Peyer's patch (tissue), 4 donors: ENCODE measurements around the gene RNF224. TPM values are rescaled to one million over a fixed set of nuclear protein-coding genes. Genes with fewer than 3 reads are reported as not detected.
A peak's percentile ranks its signal among the peaks of the same experiment; 100 is the strongest.

Experiments used
- DNase-seq, 3 donors: peaks; one replicate each; pipeline ENCODE4 v3.0.0-alpha.2; 2017 to 2019
- H3K27ac ChIP-seq, 4 donors: fragments of 200-600 bp; sonication (generic); one replicate each; pipeline ENCODE4 v1.5.1; 2016 to 2019
- H3K27me3 ChIP-seq, 2 donors: fragments of 200-600 bp; sonication (generic); one replicate each; pipeline ENCODE4 v1.5.1; 2019
- H3K36me3 ChIP-seq, 3 donors: fragments of 200-600 bp; sonication (generic); one replicate each; pipeline ENCODE4 v1.5.1; 2016 to 2019
- H3K4me1 ChIP-seq, 4 donors: fragments of 200-600 bp; sonication (generic); one replicate each; pipeline ENCODE4 v1.5.1; 2016 to 2019
- H3K4me3 ChIP-seq, 4 donors: fragments of 200-600 bp; sonication (generic); 1 replicate in 3 of 4; 2 replicates in 1 of 4; pipeline ENCODE4 v1.5.1; 2016 to 2019; ENCODE audit warnings: mild to moderate bottlenecking in 1 of 4
- H3K9me3 ChIP-seq, 4 donors: fragments of 200-600 bp; sonication (generic); one replicate each; pipeline ENCODE4 v1.5.1; 2016 to 2019; ENCODE audit warnings: mild to moderate bottlenecking in 1 of 4
- CTCF ChIP-seq, 6 experiments: fragments of 450-650 bp in 4 of 6; fragments of 200-600 bp in 2 of 6; sonication (generic) in 1 of 6; IDR thresholded peaks; one replicate each; pipeline ENCODE4 v1.5.1; 2017 to 2019; ENCODE audit warnings: antibody characterized with exemption in 6 of 6, mild to moderate bottlenecking in 3 of 6, moderate library complexity in 1 of 6
- POLR2A ChIP-seq, 2 donors: fragments of 450-650 bp; IDR thresholded peaks; one replicate each; pipeline ENCODE4 v1.5.1; 2017; ENCODE audit warnings: antibody characterized with exemption in 2 of 2, mild to moderate bottlenecking in 2 of 2, moderate library complexity in 2 of 2
- total RNA-seq, 4 donors: library from RNA; depleted of rRNA; stranded (reverse); fragments of >200 nt; gene quantifications; one replicate each; pipeline ENCODE4 v1.1.0, GENCODE V29; 2016

The RNF224 gene
- total RNA-seq, 4 donors from 2014 or later, result not detected

GRCh38 chr9:137190315-137190856 lies 36.9 kb upstream of the RNF224 start:
- H3K36me3 ChIP-seq, result peaks cover 0 to 46% (median 0%) of the 10 kb centered on the region in 3 donors
- no peaks in the 10 kb centered on the region for H3K27me3 ChIP-seq
- H3K4me3 ChIP-seq, result peak overlapping the region in 2 of 4 donors; percentile 79 to 98
- H3K27ac ChIP-seq, result peak overlapping the region in 3 of 4 donors; percentile 94 to 97 (median 97)
- TF ChIP-seq POLR2A (IDR thresholded peaks at IDR 0.05) (no peak), CTCF (IDR thresholded peaks at IDR 0.05) (peak in 3 of 6 experiments; percentile 38 to 48 (median 38))
- no peaks in the 10 kb centered on the region for H3K9me3 ChIP-seq
- DNase-seq, result no peak
- H3K4me1 ChIP-seq, result peaks cover 12 to 72% (median 26%) of the 10 kb centered on the region in 4 donors

GRCh38 chr9:137191245-137191644 lies 36.1 kb upstream of the RNF224 start:
- Histone ChIP-seq H3K9me3 (no peaks in the 10 kb centered on the region), H3K27me3 (no peaks in the 10 kb centered on the region), H3K36me3 (peaks cover 0 to 38% (median 0%) of the 10 kb centered on the region in 3 donors), H3K4me1 (peaks cover 12 to 66% (median 22%) of the 10 kb centered on the region in 4 donors), H3K27ac (no peak overlapping the region), H3K4me3 (no peak overlapping the region)
- DNase-seq, result no peak
- no peak for TF ChIP-seq POLR2A (IDR thresholded peaks at IDR 0.05)
- no peak for TF ChIP-seq CTCF (IDR thresholded peaks at IDR 0.05)

- Histone ChIP-seq H3K36me3 (peaks cover 0 to 35% (median 0%) of the 10 kb centered on the region in 3 donors), H3K27me3 (no peaks in the 10 kb centered on the region), H3K9me3 (no peaks in the 10 kb centered on the region), H3K27ac (no peak overlapping the region), H3K4me1 (peaks cover 12 to 64% (median 20%) of the 10 kb centered on the region in 4 donors), H3K4me3 (no peak overlapping the region)
- TF ChIP-seq POLR2A (IDR thresholded peaks at IDR 0.05) (no peak), CTCF (IDR thresholded peaks at IDR 0.05) (no peak)
- DNase-seq, result no peak
These were observed 35.4 kb upstream of the RNF224 start for GRCh38 chr9:137191691-137192447.

- Histone ChIP-seq H3K27ac (no peak overlapping the region), H3K27me3 (no peaks in the 10 kb centered on the region), H3K9me3 (no peaks in the 10 kb centered on the region), H3K4me1 (peaks cover 8 to 61% (median 15%) of the 10 kb centered on the region in 4 donors), H3K36me3 (peaks cover 0 to 31% (median 0%) of the 10 kb centered on the region in 3 donors), H3K4me3 (no peak overlapping the region)
- no peak for DNase-seq
- TF ChIP-seq CTCF (IDR thresholded peaks at IDR 0.05), result no peak
- no peak for TF ChIP-seq POLR2A (IDR thresholded peaks at IDR 0.05)
These were observed 34.9 kb upstream of the RNF224 start for GRCh38 chr9:137192448-137192780.

- TF ChIP-seq CTCF (IDR thresholded peaks at IDR 0.05), result no peak
- TF ChIP-seq POLR2A (IDR thresholded peaks at IDR 0.05), result no peak
These were observed 34.4 kb upstream of the RNF224 start for GRCh38 chr9:137192859-137193258.

More at GRCh38 chr9:137192859-137193258, 34.4 kb upstream of the RNF224 start:
- Histone ChIP-seq H3K4me1 (peaks cover 5 to 56% (median 11%) of the 10 kb centered on the region in 4 donors), H3K27ac (no peak overlapping the region), H3K4me3 (no peak overlapping the region), H3K36me3 (peaks cover 0 to 31% (median 0%) of the 10 kb centered on the region in 3 donors), H3K9me3 (no peaks in the 10 kb centered on the region), H3K27me3 (no peaks in the 10 kb centered on the region)
- no peak for DNase-seq
